ENCODE measurements around the gene OR11H6. TPM values are rescaled to one million over a fixed set of nuclear protein-coding genes. Genes with fewer than 3 reads are reported as not detected.

The OR11H6 gene
- total and polyA plus RNA-seq, 2 of the 4 experiments (the other 2 are of a cell fraction) = not detected

DNA sequence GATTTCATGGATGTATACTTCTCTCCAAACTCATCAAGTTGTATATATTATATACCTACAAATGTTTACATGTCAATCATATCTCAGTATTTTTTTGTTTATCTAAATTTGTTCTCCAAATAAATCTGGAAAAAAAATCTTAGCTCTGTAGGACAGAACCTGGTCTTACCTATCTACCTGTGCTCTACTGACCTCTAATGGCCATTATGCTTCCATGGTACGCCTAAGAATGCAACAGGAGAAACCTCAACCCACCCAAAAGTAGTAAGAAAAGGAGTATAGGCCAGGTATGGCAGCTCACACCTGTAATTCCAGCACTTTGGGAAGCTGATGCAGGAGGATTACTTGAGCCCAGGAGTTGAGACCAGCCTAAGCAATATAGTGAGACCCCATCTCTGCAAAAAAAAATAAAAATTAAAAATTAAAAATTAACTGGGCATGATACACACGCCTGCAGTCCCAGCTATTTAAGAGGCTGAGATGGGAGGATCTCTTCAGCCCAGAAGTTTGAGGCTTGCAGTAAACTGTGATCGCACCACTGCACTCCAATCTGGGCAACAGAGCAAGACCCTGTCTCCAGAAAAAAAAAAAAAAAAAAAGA, 24.2 kb downstream of the OR11H6 start:
- Histone ChIP-seq H2AK5ac (ENCODE audit: low read depth, low read length) (no peak overlapping the region), H3K36me3 (ENCODE audit: control insufficient read depth, insufficient read depth, low read length) (no peaks in the 10 kb centered on the region), H3K9me1 (ENCODE audit: insufficient read depth, low read length) (no peaks in the 10 kb centered on the region), H3K4ac (ENCODE audit: low read depth, low read length) (no peak overlapping the region), H2AK9ac (replicated peaks; ENCODE audit: low read depth, low read length, poor library complexity) (no peak overlapping the region), H3K27ac (ENCODE audit: insufficient read depth, low read length) (no peak overlapping the region), H2BK5ac (ENCODE audit: low read depth, low read length, poor library complexity, severe bottlenecking) (no peak overlapping the region), H3K4me1 (ENCODE audit: control insufficient read depth, insufficient read depth, low read length) (no peaks in the 10 kb centered on the region), H3K56ac (ENCODE audit: extremely low read depth, insufficient read depth, low read length) (no peak overlapping the region), H3K18ac (ENCODE audit: low read depth, low read length) (no peak overlapping the region), H3K14ac (replicated peaks; ENCODE audit: low read depth, low read length) (no peak overlapping the region), H3K4me3 (ENCODE audit: insufficient read depth, low read depth, low read length) (no peak overlapping the region), H2BK120ac (ENCODE audit: low read depth, low read length) (no peak overlapping the region), H3K23ac (ENCODE audit: low read depth, low read length) (no peak overlapping the region), H2BK15ac (ENCODE audit: low read depth, low read length) (no peak overlapping the region), H3K27me3 (ENCODE audit: control insufficient read depth, insufficient read depth, low read length) (no peaks in the 10 kb centered on the region), H2BK20ac (ENCODE audit: low read depth, low read length) (no peak overlapping the region), H2AFZ (replicated peaks; ENCODE audit: low read length, poor library complexity) (no peak overlapping the region), H4K91ac (ENCODE audit: insufficient read depth, low read depth, low read length) (no peak overlapping the region), H3K4me2 (ENCODE audit: low read depth, low read length) (no peak overlapping the region), H3K9ac (ENCODE audit: low read depth, low read length) (no peak overlapping the region), H4K20me1 (ENCODE audit: insufficient read depth, low read length) (no peaks in the 10 kb centered on the region), H4K5ac (ENCODE audit: low read depth, low read length) (no peak overlapping the region), H3K9me3 (ENCODE audit: control insufficient read depth, insufficient read depth, low read length) (no peaks in the 10 kb centered on the region; the same call in 1 of the 2 replicates), H4K8ac (ENCODE audit: low read depth in 2 of 2, low read length in 2 of 2) (no peak overlapping the region), H3K79me1 (ENCODE audit: low read depth in 1 of 2, low read length in 2 of 2) (no peaks in the 10 kb centered on the region)
- no TSS peak for BruUV-seq (replicated peaks)
- DNase-seq (no peak), ATAC-seq (ENCODE audit: low read depth) (no peak)
- WGBS, 2 experiments (ENCODE audit: extremely low coverage in 2 of 2, insufficient read length in 1 of 2) = no CpG with 5 or more reads among the region's 3 CpGs
- TF ChIP-seq CHD1 (IDR thresholded peaks at IDR 0.05; ENCODE audit: low read depth, low read length) (no peak), BHLHE40 (IDR thresholded peaks at IDR 0.05; ENCODE audit: low read depth, low read length) (no peak), SMC3 (IDR thresholded peaks at IDR 0.05; ENCODE audit: low read depth, low read length) (no peak)
- dilution Hi-C loops (cut with HindIII; ENCODE audit: low sequenced_read_pairs, unreplicated experiment) = no loop called here
- in situ Hi-C loops (cut with MboI; ENCODE audit: low sequenced_read_pairs) = no loop called here
- intact Hi-C loops (cut with micrococcal nuclease) = no loop called here
- POLR2A ChIA-PET (ENCODE audit: unreplicated experiment) = interaction anchor here (0.5 kb wide), 1 partner anchor 270 kb away, joined by 4 read pairs; no protein-coding TSS in a partner anchor
- CTCF ChIA-PET = no interaction called here
